Neuronal stem cell (in vitro differentiated cells): ENCODE data around the gene PYGO2.
"Not testable (repeated sequence)": the region's sequence is repeated elsewhere in the genome, so short reads cannot be mapped to it uniquely, and the experiment has no call there.

Experiments used
- DNase-seq: peaks from one replicate; pipeline ENCODE4 v3.0.0-alpha.2; 2013; ENCODE audit warnings: low spot score
- H2AFZ ChIP-seq: one replicate; pipeline ENCODE4 v1.6.1; 2013; ENCODE audit warnings: mild to moderate bottlenecking, low read length, inconsistent platforms
- H2AK5ac ChIP-seq: 2 replicates; pipeline ENCODE4 v1.6.1; 2013; ENCODE audit warnings: low read depth, mild to moderate bottlenecking, inconsistent platforms, low read length, moderate library complexity, mixed read lengths
- H2BK120ac ChIP-seq: 2 replicates; pipeline ENCODE4 v1.6.1; 2013; ENCODE audit warnings: low read depth, mild to moderate bottlenecking, inconsistent platforms, low read length, moderate library complexity, mixed read lengths
- H2BK12ac ChIP-seq: one replicate; pipeline ENCODE4 v1.6.1; 2013; ENCODE audit warnings: low read length, inconsistent platforms
- H2BK15ac ChIP-seq: 2 replicates; pipeline ENCODE4 v1.6.1; 2013; ENCODE audit warnings: mild to moderate bottlenecking, low read length, inconsistent platforms, mixed read lengths
- H2BK5ac ChIP-seq: one replicate; pipeline ENCODE4 v1.6.1; 2013; ENCODE audit warnings: inconsistent platforms, mild to moderate bottlenecking, low read length, moderate library complexity
- H3K14ac ChIP-seq: one replicate; pipeline ENCODE4 v1.6.1; 2013; ENCODE audit warnings: low read length, inconsistent platforms
- H3K18ac ChIP-seq: 2 replicates; pipeline ENCODE4 v1.6.1; 2013; ENCODE audit warnings: low read length, inconsistent platforms
- H3K23ac ChIP-seq: 2 replicates; pipeline ENCODE4 v1.6.1; 2013; ENCODE audit warnings: low read depth, mild to moderate bottlenecking, mixed read lengths, low read length, inconsistent platforms; ENCODE audit not compliant: poor library complexity
- H3K27ac ChIP-seq: replicated peaks from 3 replicates; pipeline ENCODE4 v1.5.1; 2013; ENCODE audit warnings: low read length, inconsistent platforms
- H3K27me3 ChIP-seq, 3 experiments: 2 replicates each; pipeline ENCODE4 v1.6.1; 2013; ENCODE audit warnings: low read length in 3 of 3, mild to moderate bottlenecking in 2 of 3, inconsistent platforms in 1 of 3, low read depth in 1 of 3, mixed read lengths in 1 of 3, moderate library complexity in 1 of 3; ENCODE audit not compliant: control insufficient read depth in 3 of 3, insufficient read depth in 3 of 3
- H3K36me3 ChIP-seq, 2 donors: replicated peaks in 1 of 2; 2 replicates each; pipeline ENCODE4 v1.6.1; 2013; ENCODE audit warnings: low read length in 2 of 2; ENCODE audit not compliant: control insufficient read depth in 2 of 2, insufficient read depth in 2 of 2
- H3K4ac ChIP-seq: 2 replicates; pipeline ENCODE4 v1.6.1; 2013; ENCODE audit warnings: inconsistent platforms, mild to moderate bottlenecking, low read length, moderate library complexity
- H3K4me1 ChIP-seq, 2 donors: 1 replicate in 1 of 2; 2 replicates in 1 of 2; pipeline ENCODE4 v1.6.1; 2013; ENCODE audit warnings: low read length in 2 of 2, low read depth in 1 of 2; ENCODE audit not compliant: control insufficient read depth in 2 of 2, insufficient read depth in 1 of 2
- H3K4me2 ChIP-seq: one replicate; pipeline ENCODE4 v1.6.1; 2013; ENCODE audit warnings: mild to moderate bottlenecking, low read length, inconsistent platforms; ENCODE audit not compliant: insufficient read depth, poor library complexity, severe bottlenecking
- H3K4me3 ChIP-seq, 2 donors: 2 replicates each; pipeline ENCODE4 v1.5.1; 2013; ENCODE audit warnings: low read length in 2 of 2, mild to moderate bottlenecking in 2 of 2, inconsistent platforms in 1 of 2, moderate library complexity in 1 of 2
- H3K79me1 ChIP-seq: one replicate; pipeline ENCODE4 v1.6.1; 2013; ENCODE audit warnings: low read depth, mild to moderate bottlenecking, inconsistent platforms, low read length, moderate library complexity
- H3K9ac ChIP-seq: one replicate; pipeline ENCODE4 v1.6.1; 2013; ENCODE audit warnings: mild to moderate bottlenecking, low read depth, low read length, inconsistent platforms; ENCODE audit not compliant: poor library complexity
- H3K9me3 ChIP-seq, 2 donors: replicated peaks in 1 of 2; 2 replicates each; pipeline versions ENCODE3 to v1.6.1; 2013; ENCODE audit warnings: low read length in 2 of 2, mild to moderate bottlenecking in 2 of 2, inconsistent platforms in 1 of 2, low read depth in 1 of 2, mixed read lengths in 1 of 2, moderate library complexity in 1 of 2; ENCODE audit not compliant: control insufficient read depth in 2 of 2, insufficient read depth in 1 of 2
- H4K8ac ChIP-seq: one replicate; pipeline ENCODE4 v1.6.1; 2013; ENCODE audit warnings: low read depth, mild to moderate bottlenecking, inconsistent platforms, low read length, moderate library complexity
- H4K91ac ChIP-seq: one replicate; pipeline ENCODE4 v1.6.1; 2013; ENCODE audit warnings: low read length, low read depth, mild to moderate bottlenecking, inconsistent platforms; ENCODE audit not compliant: poor library complexity
- WGBS, 2 donors: extraction: QIAGEN DNeasy Blood & Tissue Kit; methylation state at CpG; one replicate each; pipeline ENCODE4 v1.1.7; 2013; ENCODE audit warnings: missing lambda C conversion rate in 2 of 2, mixed read lengths in 1 of 2; ENCODE audit not compliant: insufficient read length in 2 of 2, insufficient replicate concordance in 1 of 2; ENCODE audit errors: extremely low coverage in 2 of 2; 5-methylcytosine and 5-hydroxymethylcytosine counted together

Gene PYGO2

DNA sequence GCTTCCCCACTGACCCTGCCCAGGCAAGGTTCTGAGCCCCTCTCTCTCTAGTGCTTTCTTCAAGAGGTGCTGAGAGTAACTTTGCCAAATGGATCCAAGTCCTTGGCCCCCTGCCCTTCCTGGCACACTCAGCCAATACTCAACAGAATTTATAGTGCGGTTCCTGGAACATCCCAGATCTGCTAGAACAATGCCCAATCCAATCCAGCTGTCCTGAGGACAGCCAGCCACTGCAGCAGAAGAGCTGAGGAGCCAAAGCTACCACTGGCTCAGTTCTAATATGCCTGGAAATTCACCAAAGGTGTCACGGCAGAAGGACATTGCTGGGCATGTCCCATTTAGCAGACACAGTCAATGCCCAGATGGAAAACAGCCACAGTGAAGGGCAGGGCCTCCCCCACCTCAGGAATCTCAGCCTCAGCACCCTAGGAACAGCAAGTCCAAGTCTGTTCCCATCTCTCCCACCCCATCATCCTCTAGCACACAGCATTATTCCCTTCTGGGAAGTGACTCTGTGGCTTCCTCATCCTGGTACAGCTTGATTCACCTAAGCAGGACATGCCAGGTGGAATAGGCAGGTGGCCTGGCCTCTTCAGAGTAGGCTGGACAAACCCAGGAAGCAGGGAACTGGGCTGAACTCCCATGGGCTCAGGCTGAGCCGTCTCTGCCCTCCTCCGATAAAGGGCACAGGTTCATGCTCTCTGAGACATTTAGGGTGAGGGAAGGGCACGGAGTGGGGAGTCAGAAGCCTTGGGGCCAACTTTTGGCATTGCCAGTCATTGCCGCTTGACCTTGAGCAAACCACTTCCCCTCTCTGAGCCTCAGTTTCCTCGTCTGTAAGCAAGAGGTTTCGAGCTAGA lies 49.7 kb downstream of the PYGO2 start:
- no peak overlapping the region for H2BK5ac ChIP-seq
- no peak overlapping the region for H3K4me2 ChIP-seq
- no peaks in the 10 kb centered on the region for H3K36me3 ChIP-seq
- H3K23ac ChIP-seq, result no peak overlapping the region
- no peaks in the 10 kb centered on the region for H3K79me1 ChIP-seq
- no peak overlapping the region for H4K91ac ChIP-seq
- no peak overlapping the region for H3K4ac ChIP-seq
- H2BK120ac ChIP-seq, result no peak overlapping the region
- H3K27me3 ChIP-seq, result no peaks in the 10 kb centered on the region
- DNase-seq, result no peak
- H3K9ac ChIP-seq, result no peak overlapping the region
- H2BK15ac ChIP-seq, result no peak overlapping the region
- no peak overlapping the region for H2AFZ ChIP-seq
- no CpG with 5 or more reads among the region's 8 CpGs for WGBS, 2 donors
- no peaks in the 10 kb centered on the region for H3K4me1 ChIP-seq
- peaks cover 11 to 19% of the 10 kb centered on the region in 2 donors for H3K9me3 ChIP-seq
- H3K18ac ChIP-seq, result no peak overlapping the region
- H2AK5ac ChIP-seq, result no peak overlapping the region
- no peak overlapping the region for H3K27ac ChIP-seq
- H2BK12ac ChIP-seq, result no peak overlapping the region
- no peak overlapping the region for H4K8ac ChIP-seq
- no peak overlapping the region for H3K14ac ChIP-seq
- no peak overlapping the region for H3K4me3 ChIP-seq

DNA sequence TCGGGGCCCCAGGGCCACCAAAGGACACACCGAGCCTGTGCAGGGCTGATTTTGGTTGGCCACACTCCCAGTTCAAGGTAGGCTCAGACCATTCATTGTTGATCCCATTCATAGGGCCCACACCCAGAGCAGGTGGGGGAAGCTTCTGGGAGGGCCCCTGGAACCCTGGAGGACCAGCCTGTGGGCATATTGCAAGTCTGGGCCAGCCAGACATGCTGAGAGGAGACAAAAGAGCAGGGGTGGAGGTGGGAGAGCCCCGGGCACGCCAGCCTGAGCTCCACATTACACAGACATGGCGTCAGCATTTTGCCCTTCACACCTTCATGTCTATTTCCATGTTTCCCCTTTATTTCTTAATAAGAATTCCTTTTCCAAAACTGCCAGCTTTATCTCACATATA lies 50.7 kb downstream of the PYGO2 start:
- Histone ChIP-seq H3K14ac (no peak overlapping the region), H4K8ac (no peak overlapping the region), H3K27me3 (no peaks in the 10 kb centered on the region), H2BK120ac (no peak overlapping the region), H3K36me3 (no peaks in the 10 kb centered on the region), H2AFZ (no peak overlapping the region), H3K9ac (no peak overlapping the region), H2BK5ac (no peak overlapping the region), H3K9me3 (peaks cover 14 to 22% of the 10 kb centered on the region in 2 donors), H3K79me1 (no peaks in the 10 kb centered on the region), H3K27ac (no peak overlapping the region), H2AK5ac (no peak overlapping the region), H3K4me1 (no peaks in the 10 kb centered on the region), H4K91ac (no peak overlapping the region), H3K23ac (no peak overlapping the region), H3K4ac (no peak overlapping the region), H2BK15ac (no peak overlapping the region), H3K4me3 (no peak overlapping the region), H2BK12ac (no peak overlapping the region), H3K4me2 (no peak overlapping the region), H3K18ac (no peak overlapping the region)
- DNase-seq, result no peak
- WGBS, 2 donors, result no CpG with 5 or more reads among the region's 5 CpGs

GRCh38 chr1:154908937-154909336 lies 52.6 kb downstream of the PYGO2 start:
- H2BK5ac ChIP-seq, result no peak overlapping the region
- no peak overlapping the region for H2AK5ac ChIP-seq
- H2AFZ ChIP-seq, result no peak overlapping the region
- H2BK15ac ChIP-seq, result no peak overlapping the region
- no peak overlapping the region for H3K4me3 ChIP-seq
- no peak overlapping the region for H4K91ac ChIP-seq
- H3K27me3 ChIP-seq, result no peaks in the 10 kb centered on the region
- no peaks in the 10 kb centered on the region for H3K79me1 ChIP-seq
- H3K23ac ChIP-seq, result no peak overlapping the region
- H3K4ac ChIP-seq, result no peak overlapping the region
- no peak overlapping the region for H3K9ac ChIP-seq
- no peak overlapping the region for H2BK12ac ChIP-seq
- no peak overlapping the region for H3K4me2 ChIP-seq
- no peak overlapping the region for H3K27ac ChIP-seq
- H3K14ac ChIP-seq, result no peak overlapping the region
- no peak overlapping the region for H4K8ac ChIP-seq
- H3K4me1 ChIP-seq, result no peaks in the 10 kb centered on the region
- peaks cover 14 to 22% of the 10 kb centered on the region in 2 donors for H3K9me3 ChIP-seq
- WGBS, 2 donors, result no CpG with 5 or more reads among the region's 5 CpGs
- H3K18ac ChIP-seq, result no peak overlapping the region
- H2BK120ac ChIP-seq, result no peak overlapping the region
- DNase-seq, result no peak
- no peaks in the 10 kb centered on the region for H3K36me3 ChIP-seq

- WGBS, 2 donors, result no CpG with 5 or more reads among the region's 3 CpGs
- not testable (repeated sequence) for H3K27me3 ChIP-seq, H3K4me3 ChIP-seq, H3K4me2 ChIP-seq, DNase-seq, H3K27ac ChIP-seq, H2BK120ac ChIP-seq, H3K79me1 ChIP-seq, H2AFZ ChIP-seq, H3K23ac ChIP-seq, H4K91ac ChIP-seq, H3K36me3 ChIP-seq, H3K18ac ChIP-seq, H3K9ac ChIP-seq, H2BK5ac ChIP-seq, H3K4ac ChIP-seq, H2AK5ac ChIP-seq, H4K8ac ChIP-seq, H2BK15ac ChIP-seq, H3K14ac ChIP-seq, H2BK12ac ChIP-seq, H3K4me1 ChIP-seq
- H3K9me3 ChIP-seq, result peaks cover 14 to 22% of the 10 kb centered on the region in 2 donors
Measured at GRCh38 chr1:154908129-154908528, 53.5 kb downstream of the PYGO2 start.
